HL-60 (cell line): ENCODE data around the gene EFNA5.

Experiments used
- GABPA ChIP-seq: IDR thresholded peaks from 2 replicates; pipeline ENCODE4 v1.6.1; 2012; ENCODE audit warnings: low read depth
- POLR2AphosphoS5 ChIP-seq: IDR thresholded peaks from 2 replicates; pipeline ENCODE4 v1.6.1; 2012; ENCODE audit warnings: low read depth
- TF ChIP-seq, protein P1 (sequence below): IDR thresholded peaks from one replicate; pipeline ENCODE4 v1.5.1; 2011; ENCODE audit warnings: low read length, control low read depth, inconsistent platforms; ENCODE audit not compliant: insufficient read depth

- TF ChIP-seq, protein P1, sequence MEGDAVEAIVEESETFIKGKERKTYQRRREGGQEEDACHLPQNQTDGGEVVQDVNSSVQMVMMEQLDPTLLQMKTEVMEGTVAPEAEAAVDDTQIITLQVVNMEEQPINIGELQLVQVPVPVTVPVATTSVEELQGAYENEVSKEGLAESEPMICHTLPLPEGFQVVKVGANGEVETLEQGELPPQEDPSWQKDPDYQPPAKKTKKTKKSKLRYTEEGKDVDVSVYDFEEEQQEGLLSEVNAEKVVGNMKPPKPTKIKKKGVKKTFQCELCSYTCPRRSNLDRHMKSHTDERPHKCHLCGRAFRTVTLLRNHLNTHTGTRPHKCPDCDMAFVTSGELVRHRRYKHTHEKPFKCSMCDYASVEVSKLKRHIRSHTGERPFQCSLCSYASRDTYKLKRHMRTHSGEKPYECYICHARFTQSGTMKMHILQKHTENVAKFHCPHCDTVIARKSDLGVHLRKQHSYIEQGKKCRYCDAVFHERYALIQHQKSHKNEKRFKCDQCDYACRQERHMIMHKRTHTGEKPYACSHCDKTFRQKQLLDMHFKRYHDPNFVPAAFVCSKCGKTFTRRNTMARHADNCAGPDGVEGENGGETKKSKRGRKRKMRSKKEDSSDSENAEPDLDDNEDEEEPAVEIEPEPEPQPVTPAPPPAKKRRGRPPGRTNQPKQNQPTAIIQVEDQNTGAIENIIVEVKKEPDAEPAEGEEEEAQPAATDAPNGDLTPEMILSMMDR, result no peak
- TF ChIP-seq POLR2AphosphoS5 (no peak), GABPA (no peak)
Measured at GRCh38 chr5:107615299-107615817, 55.4 kb downstream of the EFNA5 start.
